GM12872 (cell line): ENCODE measurements around the gene TMEM150B.

Experiments
- CTCF ChIP-seq: IDR thresholded peaks from 3 replicates; pipeline ENCODE4 v1.5.1; 2011; ENCODE audit warnings: low read depth, mild to moderate bottlenecking, low read length, moderate library complexity; ENCODE audit not compliant: insufficient read depth

Gene TMEM150B

GRCh38 chr19:55283548-55284377 is 41.4 kb downstream of the TMEM150B start, which contains the start of gene BRSK1:
Gene BRSK1 (plus strand): TSS chr19:55283997. CDS start chr19:55284443, 446 bp downstream.
- TF ChIP-seq CTCF: no peak

DNA sequence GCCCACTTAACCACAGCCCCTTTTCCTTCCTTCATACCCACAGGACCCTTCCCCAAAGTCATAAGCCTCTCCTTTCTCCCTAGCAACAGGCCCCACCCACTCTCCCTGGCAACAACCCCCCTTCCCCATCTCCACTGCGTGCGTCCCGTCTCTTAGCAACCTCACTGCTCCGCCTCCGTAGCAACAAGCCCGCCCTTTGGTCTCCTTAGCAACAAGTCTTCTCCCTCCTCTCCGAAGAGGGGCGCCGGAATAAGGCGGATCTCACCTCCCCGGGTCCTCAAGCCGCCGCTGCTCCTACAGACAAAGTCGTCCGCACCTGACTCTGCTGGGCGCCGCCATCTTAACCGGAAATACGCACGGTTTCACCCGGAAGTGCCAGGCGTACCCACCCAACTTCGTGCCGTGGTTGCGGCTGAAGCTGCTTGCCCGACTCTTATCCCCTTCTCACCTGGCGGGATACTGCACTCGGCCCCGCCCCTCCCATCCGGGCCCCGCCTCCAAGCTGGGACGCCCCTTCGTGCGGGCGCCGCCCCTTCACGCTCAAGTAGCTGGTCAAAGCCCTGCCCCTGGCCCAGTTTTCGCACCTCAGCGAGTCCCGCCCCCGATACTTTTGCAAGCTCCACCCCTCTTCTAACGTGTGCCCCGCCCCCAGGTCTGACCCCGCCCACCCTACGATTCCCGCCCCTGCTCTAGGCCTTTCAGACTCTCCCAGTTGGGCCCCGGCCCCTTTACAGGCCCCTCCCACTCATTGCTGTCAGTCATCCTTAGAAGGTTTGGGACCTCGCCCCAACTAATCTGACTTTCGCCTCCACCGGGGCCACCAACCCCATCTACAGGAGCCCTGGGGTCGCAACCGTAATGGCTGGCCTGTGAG is 45.1 kb downstream of the TMEM150B start, which contains the start of gene HSPBP1:
Gene HSPBP1, minus strand, starts transcription at position 341 of the 874 bp plus-strand sequence. CDS start 502 bp downstream, outside the sequence.
- no peak for TF ChIP-seq CTCF

GRCh38 chr19:55279340-55279739 is 45.8 kb downstream of the TMEM150B start:
- TF ChIP-seq CTCF: no peak

- no peak for TF ChIP-seq CTCF
Measured at GRCh38 chr19:55278391-55279135, 46.6 kb downstream of the TMEM150B start.

DNA sequence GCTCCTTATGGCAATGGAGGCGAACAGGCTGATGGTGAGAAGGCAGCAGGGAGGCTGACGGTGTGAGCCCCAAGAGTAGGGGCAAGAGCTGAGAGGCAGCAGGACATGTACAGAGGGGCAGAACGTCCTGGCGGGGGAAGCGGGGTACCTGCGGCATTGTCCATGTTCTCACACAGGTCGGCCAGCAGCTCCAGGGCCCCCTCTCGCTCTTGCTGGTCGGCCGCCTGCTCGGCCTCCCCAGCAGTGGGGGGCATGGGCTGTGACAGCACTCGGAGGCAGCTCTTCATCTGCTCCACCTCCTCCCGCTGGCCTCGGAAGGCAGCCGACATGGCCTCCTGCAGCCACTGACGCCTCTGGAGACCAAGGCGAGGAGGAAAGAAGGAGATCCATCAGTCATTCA is 47.6 kb downstream of the TMEM150B start:
- no peak for TF ChIP-seq CTCF

DNA sequence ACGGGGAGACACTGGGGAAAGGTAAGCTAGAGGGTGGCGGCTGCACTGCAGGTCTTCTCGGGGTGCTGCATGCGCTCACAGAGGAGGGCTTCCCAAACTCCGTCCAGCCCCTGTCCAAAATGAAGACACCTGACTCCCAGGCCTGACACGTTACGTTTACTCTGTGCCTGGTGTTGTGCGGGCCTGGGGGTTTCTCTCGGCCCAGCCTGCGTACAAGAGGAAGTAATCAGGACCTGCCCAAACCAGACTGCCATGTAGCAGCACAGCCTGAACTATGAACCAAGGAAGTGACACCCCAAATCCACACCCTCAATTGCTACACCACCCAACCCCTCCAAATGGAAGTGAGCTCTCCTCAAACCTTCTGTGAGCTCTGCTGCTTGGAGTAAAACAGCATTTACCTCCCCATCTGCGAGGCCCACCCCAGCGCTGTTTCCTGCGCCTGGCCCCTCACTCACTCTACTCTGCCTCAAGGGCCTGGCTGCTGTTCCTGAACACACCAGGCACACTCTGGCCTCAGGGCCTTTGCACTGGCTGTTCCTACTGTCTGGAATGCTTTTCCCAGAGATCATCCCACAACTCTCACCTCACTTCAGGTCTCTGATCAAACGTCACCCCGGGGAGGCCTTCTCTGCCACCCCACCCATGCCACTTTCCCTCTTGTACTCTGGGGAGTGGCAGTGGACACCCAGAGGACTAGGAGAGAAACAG is 48.3 kb downstream of the TMEM150B start:
- TF ChIP-seq CTCF: no peak
